Measurements from ENCODE around the gene CNRIP1. TPM values are rescaled to one million over a fixed set of nuclear protein-coding genes. Genes with fewer than 3 reads are reported as not detected.

CNRIP1 gene
- total and polyA plus RNA-seq, 2 of the 4 experiments (the other 2 are of a cell fraction) = 23.3 to 32.7 TPM

DNA sequence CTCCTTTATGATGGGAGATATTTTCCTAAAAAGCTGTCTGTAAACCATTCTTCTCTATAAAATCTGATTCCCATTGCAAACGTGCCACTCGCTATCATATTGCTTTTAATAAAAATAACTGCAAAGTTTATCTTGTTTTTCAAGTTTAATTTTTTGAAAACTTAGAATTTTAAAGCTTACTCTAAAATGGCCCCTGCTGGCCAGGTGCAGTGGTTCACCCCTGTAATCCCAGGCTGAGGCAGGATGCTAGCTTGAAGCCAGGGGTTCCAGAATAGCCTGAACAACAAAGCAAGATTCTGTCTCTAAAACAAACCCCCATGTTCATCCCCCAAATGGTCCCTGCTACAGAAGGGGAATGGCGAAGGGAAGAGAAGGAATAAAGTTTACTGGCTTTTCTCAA is 25.6 kb downstream of the CNRIP1 start:
- ChIA-PET CTCF (interaction anchor here (1.4 kb wide), 1 partner anchor 27 kb away, joined by 3 read pairs; no protein-coding TSS in a partner anchor), POLR2A (ENCODE audit: unreplicated experiment) (no interaction called here)
- Histone ChIP-seq H4K8ac (ENCODE audit: low read depth in 2 of 2, low read length in 2 of 2) (no peak overlapping the region), H2BK20ac (ENCODE audit: low read depth, low read length) (no peak overlapping the region), H3K36me3 (ENCODE audit: control insufficient read depth, insufficient read depth, low read length) (no peaks in the 10 kb centered on the region), H4K5ac (ENCODE audit: low read depth, low read length) (no peak overlapping the region), H3K23ac (ENCODE audit: low read depth, low read length) (no peak overlapping the region), H2AFZ (replicated peaks; ENCODE audit: low read length, poor library complexity) (no peak overlapping the region), H2BK5ac (ENCODE audit: low read depth, low read length, poor library complexity, severe bottlenecking) (no peak overlapping the region), H3K9me1 (ENCODE audit: insufficient read depth, low read length) (no peaks in the 10 kb centered on the region; the same call in 1 of the 2 replicates), H3K4me1 (ENCODE audit: control insufficient read depth, insufficient read depth, low read length) (no peaks in the 10 kb centered on the region), H4K91ac (ENCODE audit: insufficient read depth, low read depth, low read length) (no peak overlapping the region), H2BK120ac (ENCODE audit: low read depth, low read length) (no peak overlapping the region), H3K14ac (replicated peaks; ENCODE audit: low read depth, low read length) (no peak overlapping the region), H3K4ac (ENCODE audit: low read depth, low read length) (no peak overlapping the region), H3K79me1 (ENCODE audit: low read depth in 1 of 2, low read length in 2 of 2) (peaks cover 4% of the 10 kb centered on the region in 2 experiments; a peak in 1 of 4 replicates), H3K4me3 (ENCODE audit: insufficient read depth, low read depth, low read length) (no peak overlapping the region), H3K27ac (ENCODE audit: insufficient read depth, low read length) (no peak overlapping the region), H3K9ac (ENCODE audit: low read depth, low read length) (no peak overlapping the region), H3K18ac (ENCODE audit: low read depth, low read length) (no peak overlapping the region), H2AK9ac (replicated peaks; ENCODE audit: low read depth, low read length, poor library complexity) (no peak overlapping the region), H3K27me3 (ENCODE audit: control insufficient read depth, insufficient read depth, low read length) (no peaks in the 10 kb centered on the region), H3K4me2 (ENCODE audit: low read depth, low read length) (no peak overlapping the region), H3K56ac (ENCODE audit: extremely low read depth, insufficient read depth, low read length) (no peak overlapping the region), H2AK5ac (ENCODE audit: low read depth, low read length) (no peak overlapping the region), H4K20me1 (ENCODE audit: insufficient read depth, low read length) (no peaks in the 10 kb centered on the region), H3K9me3 (ENCODE audit: control insufficient read depth, insufficient read depth, low read length) (no peaks in the 10 kb centered on the region), H2BK15ac (ENCODE audit: low read depth, low read length) (no peak overlapping the region)
- intact Hi-C loops (cut with micrococcal nuclease) (no loop called here), dilution Hi-C loops (cut with HindIII; ENCODE audit: low sequenced_read_pairs, unreplicated experiment) (no loop called here), in situ Hi-C loops (cut with MboI; ENCODE audit: low sequenced_read_pairs) (loop anchor here (10.0 kb wide), 1 partner anchor 151 kb away; no protein-coding TSS in a partner anchor)
- WGBS, 2 experiments (ENCODE audit: extremely low coverage in 2 of 2, insufficient read length in 1 of 2) = no CpG with 5 or more reads among the region's 3 CpGs
- BruUV-seq (replicated peaks) = no TSS peak
- ATAC-seq (ENCODE audit: low read depth) (no peak), DNase-seq (no peak)
- TF ChIP-seq NFE2L2 (IDR thresholded peaks at IDR 0.05; ENCODE audit: low read depth, low read length) = no peak
- no peak for TF ChIP-seq FOS (IDR thresholded peaks at IDR 0.05; ENCODE audit: low read depth, low read length)
- TF ChIP-seq MAFK (IDR thresholded peaks at IDR 0.05; ENCODE audit: low read depth, low read length) = no peak
